HepG2 (cell line): ENCODE measurements around the gene WDR70. TPM values are rescaled to one million over a fixed set of nuclear protein-coding genes. Genes with fewer than 3 reads are reported as not detected.
A peak's percentile ranks its signal among the peaks of the same experiment; 100 is the strongest.

Experiments
- KDM3A ChIP-seq: IDR thresholded peaks from 2 replicates; pipeline ENCODE4 v1.6.1; 2018; ENCODE audit warnings: low read depth, missing compliant biosample characterization
- KIAA2018 ChIP-seq: sonication (generic); formaldehyde crosslinking; IDR thresholded peaks from 2 replicates; pipeline ENCODE4 v1.5.0; 2020; ENCODE audit warnings: mild to moderate bottlenecking, missing genetic modification reagents, borderline replicate concordance
- NPAS2 ChIP-seq: sonication (generic); formaldehyde crosslinking; IDR thresholded peaks from 2 replicates; pipeline ENCODE4 v1.8.0; 2022; ENCODE audit warnings: mild to moderate bottlenecking, missing genetic modification reagents, borderline replicate concordance
- REL ChIP-seq: sonication (generic); formaldehyde crosslinking; conservative IDR thresholded peaks from 2 replicates; pipeline ENCODE4 v1.8.0; 2022; ENCODE audit warnings: mild to moderate bottlenecking, missing genetic modification reagents, moderate library complexity
- RERE ChIP-seq: IDR thresholded peaks from 2 replicates; pipeline ENCODE4 v1.6.1; 2016; ENCODE audit warnings: low read depth, missing genetic modification reagents, missing compliant biosample characterization
- REST ChIP-seq, 2 experiments: IDR thresholded peaks; 2 replicates each; pipeline ENCODE4 v1.6.1; 2011 to 2012; ENCODE audit warnings: low read length in 2 of 2, borderline replicate concordance in 1 of 2, low read depth in 1 of 2, mild to moderate bottlenecking in 1 of 2, moderate library complexity in 1 of 2
- THAP8 ChIP-seq: sonication (generic); formaldehyde crosslinking; IDR thresholded peaks from 2 replicates; pipeline ENCODE4 v1.5.1; 2020; ENCODE audit warnings: missing genetic modification reagents, mild to moderate bottlenecking, borderline replicate concordance
- TP53 ChIP-seq: sonication (generic); formaldehyde crosslinking; conservative IDR thresholded peaks from 2 replicates; pipeline ENCODE4 v1.4.0; 2020; ENCODE audit warnings: missing genetic modification reagents
- ZNF777 ChIP-seq: sonication (generic); formaldehyde crosslinking; IDR thresholded peaks from 2 replicates; pipeline ENCODE4 v1.4.0; 2020; ENCODE audit warnings: missing genetic modification reagents
- polyA plus RNA-seq, 8 experiments: library from polyadenylated mRNA; depleted of rRNA in 3 of 8; stranded (reverse) in 7 of 8; unstranded in 1 of 8; fragments of >200 nt; fragmentation: Illumina TruSeq in 4 of 8; extraction: Trizol in 4 of 8; gene quantifications; 2 replicates each; pipeline versions ENCODE4 v1.2.1 to v1.2.3, GENCODE V29; 2011 to 2016; ENCODE audit warnings: low read depth in 4 of 8, missing spikeins in 1 of 8, mixed read lengths in 1 of 8; ENCODE audit not compliant: insufficient read depth in 1 of 8
- total RNA-seq, 5 experiments: library from RNA; depleted of rRNA; stranded (reverse); fragments of >200 nt; fragmentation: Illumina TruSeq; extraction: Trizol; gene quantifications; 2 replicates each; pipeline ENCODE4 v1.2.3, GENCODE V29; 2016; ENCODE audit warnings: low read depth in 1 of 5

WDR70 gene
- total and polyA plus RNA-seq, 2 of the 13 experiments (the other 11 are each of a cell fraction or from before 2014, with no cell fraction given): 14.6 to 30.6 TPM

- TF ChIP-seq KIAA2018 (CRISPR knock-in tag) (no peak), TP53 (CRISPR knock-in tag) (0 out of 2 replicates have a peak, but pooled peaks have one; percentile 44), ZNF777 (CRISPR knock-in tag) (no peak), RERE (peak; percentile 88), REL (CRISPR knock-in tag) (no peak), REST (IDR thresholded peaks at IDR 0.05; ENCODE audit: borderline replicate concordance in 1 of 2, low read depth in 1 of 2, low read length in 2 of 2) (peak in 1 of 2 experiments; percentile 69; a peak in 2 of 4 replicates), KDM3A (CRISPR knock-in tag) (0 out of 2 replicates have a peak, but pooled peaks have one; percentile 51), NPAS2 (CRISPR knock-in tag) (no peak), THAP8 (CRISPR knock-in tag) (no peak)
Observed at GRCh38 chr5:37717613-37718431, 338.7 kb downstream of the WDR70 start (continued).
